ENCODE data around the gene MITF.
A peak's percentile ranks its signal among the peaks of the same experiment; 100 is the strongest.
"Not testable (repeated sequence)": the region's sequence is repeated elsewhere in the genome, so short reads cannot be mapped to it uniquely, and the experiment has no call there.

MITF gene

GRCh38 chr3:69914395-69914794 is 175.1 kb downstream of the MITF start:
- no peak for DNase-seq (ENCODE audit: low read depth)

GRCh38 chr3:69915726-69916125 is 176.5 kb downstream of the MITF start:
- DNase-seq (ENCODE audit: low read depth), result no peak

GRCh38 chr3:69920009-69920408 is 180.7 kb downstream of the MITF start:
- not testable (repeated sequence) for DNase-seq (ENCODE audit: low read depth)

GRCh38 chr3:69921651-69922050 is 182.4 kb downstream of the MITF start:
- no peak for DNase-seq (ENCODE audit: low read depth)

- no peak for DNase-seq (ENCODE audit: low read depth)
Measured at GRCh38 chr3:69922521-69923000, 183.3 kb downstream of the MITF start.

- no peak for DNase-seq (ENCODE audit: low read depth)
Measured at GRCh38 chr3:69925506-69925905, 186.2 kb downstream of the MITF start.

GRCh38 chr3:69926385-69926784 is 187.1 kb downstream of the MITF start:
- DNase-seq (ENCODE audit: low read depth), result no peak

GRCh38 chr3:69927571-69927970 is 188.3 kb downstream of the MITF start:
- DNase-seq (ENCODE audit: low read depth), result no peak

GRCh38 chr3:69929019-69929418 is 189.8 kb downstream of the MITF start:
- no peak for DNase-seq (ENCODE audit: low read depth)

GRCh38 chr3:69930564-69930963 is 191.3 kb downstream of the MITF start:
- DNase-seq (ENCODE audit: low read depth), result no peak

- DNase-seq (ENCODE audit: low read depth), result no peak
Measured at GRCh38 chr3:69932087-69932486, 192.8 kb downstream of the MITF start.

GRCh38 chr3:69932501-69932900 is 193.2 kb downstream of the MITF start:
- no peak for DNase-seq (ENCODE audit: low read depth)

GRCh38 chr3:69934398-69934797 is 195.1 kb downstream of the MITF start:
- no peak for DNase-seq (ENCODE audit: low read depth)

- no peak for DNase-seq (ENCODE audit: low read depth)
Measured at GRCh38 chr3:69936266-69936665, 197.0 kb downstream of the MITF start.

GRCh38 chr3:69938061-69938460 is 198.8 kb downstream of the MITF start:
- DNase-seq (ENCODE audit: low read depth), result no peak

GRCh38 chr3:69938931-69939330 is 199.7 kb downstream of the MITF start:
- no peak for DNase-seq (ENCODE audit: low read depth)

- no peak for DNase-seq (ENCODE audit: low read depth)
Measured at GRCh38 chr3:69941037-69941436, 201.8 kb downstream of the MITF start.

GRCh38 chr3:69941439-69942176 is 202.3 kb downstream of the MITF start:
- DNase-seq (ENCODE audit: low read depth), result no peak

GRCh38 chr3:69944931-69945493 is 205.7 kb downstream of the MITF start:
- DNase-seq (ENCODE audit: low read depth), result no peak

- DNase-seq (ENCODE audit: low read depth), result peak; percentile 30
Measured at GRCh38 chr3:69948246-69948862, 209.1 kb downstream of the MITF start.

GRCh38 chr3:69951616-69952015 is 212.4 kb downstream of the MITF start:
- no peak for DNase-seq (ENCODE audit: low read depth)

GRCh38 chr3:69959581-69959980 is 220.3 kb downstream of the MITF start:
- DNase-seq (ENCODE audit: low read depth), result no peak

GRCh38 chr3:69961706-69962439 is 222.6 kb downstream of the MITF start:
- DNase-seq (ENCODE audit: low read depth), result no peak
